Lower lobe of right lung (tissue), 2 donors: ENCODE data around the gene GJD3. TPM values are rescaled to one million over a fixed set of nuclear protein-coding genes. Genes with fewer than 3 reads are reported as not detected.

ENCODE experiments used
- ATAC-seq, 2 donors: fragments of 200-7000 bp; cut with Tn5 transposase; one replicate each; pipeline ENCODE4 v1.9.1; 2020 to 2022; ENCODE audit warnings: mild to moderate bottlenecking in 2 of 2, moderate library complexity in 2 of 2
- DNase-seq: peaks from one replicate; pipeline ENCODE4 v3.0.0-alpha.2; 2020
- H3K27ac ChIP-seq: fragments of 200-600 bp; one replicate; pipeline ENCODE4 v1.8.0; 2022
- H3K27me3 ChIP-seq: fragments of 200-600 bp; one replicate; pipeline ENCODE4 v1.8.0; 2022; ENCODE audit warnings: low read depth
- H3K36me3 ChIP-seq: fragments of 200-600 bp; one replicate; pipeline ENCODE4 v1.8.0; 2022; ENCODE audit warnings: mild to moderate bottlenecking
- H3K4me1 ChIP-seq: fragments of 200-600 bp; one replicate; pipeline ENCODE4 v1.8.0; 2022
- H3K4me3 ChIP-seq: fragments of 200-600 bp; one replicate; pipeline ENCODE4 v1.8.0; 2022; ENCODE audit warnings: mild to moderate bottlenecking
- H3K9me3 ChIP-seq: fragments of 200-600 bp; one replicate; pipeline ENCODE4 v1.8.0; 2022
- intact Hi-C: fragments of 100-400 bp; cut with DNase I; formaldehyde crosslinking; loops from one replicate; pipeline ENCODE4 v1.11.0; 2022
- total RNA-seq: library from RNA; stranded (reverse); fragmentation: NEBNext Ultra II Directional; extraction: Animal tissue kit (Norgen Biotek cat#: 25700); gene quantifications from one replicate; pipeline ENCODE4 v1.2.1, GENCODE V29; 2021
- TF ChIP-seq, protein P1 (sequence below): fragments of 200-600 bp; IDR thresholded peaks from one replicate; pipeline ENCODE4 v1.8.0; 2022; ENCODE audit warnings: antibody characterized with exemption, mild to moderate bottlenecking
- donor health status: DM: no; HTN: yes; CAD: no; lungs with severe emphysema.

GJD3 gene
- total RNA-seq, 1 donor from 2014 or later: 3.1 TPM

DNA sequence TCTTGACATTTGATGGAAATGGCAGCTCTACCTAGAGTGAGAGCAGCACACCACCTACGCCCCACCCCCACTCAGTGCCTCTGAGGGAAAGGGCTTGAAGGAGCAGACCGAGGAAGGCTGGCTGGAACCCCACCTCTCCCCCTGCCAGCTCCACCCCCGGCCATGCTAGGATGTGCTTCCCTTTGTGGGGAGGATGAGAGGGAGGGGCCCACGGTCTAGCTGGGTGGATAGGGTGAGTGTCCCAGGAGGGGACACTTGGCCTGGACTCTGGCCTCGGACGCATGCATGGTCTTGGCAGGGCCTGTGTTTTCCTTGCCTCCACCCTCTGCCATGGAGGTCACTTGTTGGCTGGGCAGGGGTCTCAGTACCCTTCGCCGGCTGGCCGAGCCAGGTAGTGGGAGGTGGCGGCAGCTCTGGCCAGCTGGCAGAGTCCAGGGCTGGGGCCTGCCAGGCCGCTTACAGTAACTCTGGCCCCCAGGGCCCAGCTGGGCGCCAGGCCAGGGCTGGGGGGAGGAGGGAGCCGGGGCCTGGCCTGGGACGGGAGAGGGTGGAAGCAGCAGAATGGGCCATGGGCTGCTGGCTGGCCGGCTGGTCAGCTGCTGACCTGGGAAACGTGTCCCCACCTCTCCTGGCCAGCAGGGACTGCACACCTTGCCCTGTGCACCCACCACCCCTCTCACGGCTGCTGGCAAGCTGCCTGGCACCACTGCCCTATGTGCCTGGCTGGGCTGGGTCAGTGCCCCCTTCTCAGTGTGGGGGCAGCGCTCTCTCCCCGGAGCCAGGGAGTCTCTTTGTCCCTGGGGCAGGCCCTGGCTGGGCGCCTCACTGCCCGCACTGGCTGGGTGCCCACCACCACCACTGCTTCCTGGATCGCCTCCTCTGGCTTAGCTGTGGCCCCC is 32.5 kb downstream of the GJD3 start:
- Histone ChIP-seq H3K27me3 (no peaks in the 10 kb centered on the region), H3K9me3 (no peaks in the 10 kb centered on the region), H3K4me1 (peaks cover 100% of the 10 kb centered on the region), H3K27ac (peak overlapping the region; percentile 96), H3K4me3 (peak overlapping the region; percentile 26), H3K36me3 (peaks cover 14% of the 10 kb centered on the region)
- intact Hi-C loops: no loop called here
- DNase-seq: peak; percentile 92
- TF ChIP-seq, protein P1, sequence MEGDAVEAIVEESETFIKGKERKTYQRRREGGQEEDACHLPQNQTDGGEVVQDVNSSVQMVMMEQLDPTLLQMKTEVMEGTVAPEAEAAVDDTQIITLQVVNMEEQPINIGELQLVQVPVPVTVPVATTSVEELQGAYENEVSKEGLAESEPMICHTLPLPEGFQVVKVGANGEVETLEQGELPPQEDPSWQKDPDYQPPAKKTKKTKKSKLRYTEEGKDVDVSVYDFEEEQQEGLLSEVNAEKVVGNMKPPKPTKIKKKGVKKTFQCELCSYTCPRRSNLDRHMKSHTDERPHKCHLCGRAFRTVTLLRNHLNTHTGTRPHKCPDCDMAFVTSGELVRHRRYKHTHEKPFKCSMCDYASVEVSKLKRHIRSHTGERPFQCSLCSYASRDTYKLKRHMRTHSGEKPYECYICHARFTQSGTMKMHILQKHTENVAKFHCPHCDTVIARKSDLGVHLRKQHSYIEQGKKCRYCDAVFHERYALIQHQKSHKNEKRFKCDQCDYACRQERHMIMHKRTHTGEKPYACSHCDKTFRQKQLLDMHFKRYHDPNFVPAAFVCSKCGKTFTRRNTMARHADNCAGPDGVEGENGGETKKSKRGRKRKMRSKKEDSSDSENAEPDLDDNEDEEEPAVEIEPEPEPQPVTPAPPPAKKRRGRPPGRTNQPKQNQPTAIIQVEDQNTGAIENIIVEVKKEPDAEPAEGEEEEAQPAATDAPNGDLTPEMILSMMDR: no peak
- ATAC-seq: peak; percentile 81 to 82

DNA sequence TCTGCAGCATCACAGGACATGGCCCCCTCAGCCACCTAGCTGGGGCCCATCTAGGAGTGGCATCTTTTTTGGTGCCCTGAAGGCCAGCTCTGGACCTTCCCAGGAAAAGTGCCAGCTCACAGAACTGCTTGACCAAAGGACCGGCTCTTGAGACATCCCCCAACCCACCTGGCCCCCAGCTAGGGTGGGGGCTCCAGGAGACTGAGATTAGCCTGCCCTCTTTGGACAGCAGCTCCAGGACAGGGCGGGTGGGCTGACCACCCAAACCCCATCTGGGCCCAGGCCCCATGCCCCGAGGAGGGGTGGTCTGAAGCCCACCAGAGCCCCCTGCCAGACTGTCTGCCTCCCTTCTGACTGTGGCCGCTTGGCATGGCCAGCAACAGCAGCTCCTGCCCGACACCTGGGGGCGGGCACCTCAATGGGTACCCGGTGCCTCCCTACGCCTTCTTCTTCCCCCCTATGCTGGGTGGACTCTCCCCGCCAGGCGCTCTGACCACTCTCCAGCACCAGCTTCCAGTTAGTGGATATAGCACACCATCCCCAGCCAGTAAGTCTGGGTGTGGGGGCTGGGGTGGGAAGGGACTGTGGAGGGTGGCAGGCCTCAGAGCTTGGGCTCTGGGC is 33.6 kb downstream of the GJD3 start:
- no peaks in the 10 kb centered on the region for H3K27me3 ChIP-seq
- H3K27ac ChIP-seq: peak overlapping the region; percentile 96
- no peak for ATAC-seq
- intact Hi-C loops: no loop called here
- TF ChIP-seq, protein P1: no peak
- H3K36me3 ChIP-seq: peaks cover 14% of the 10 kb centered on the region
- H3K4me1 ChIP-seq: peaks cover 100% of the 10 kb centered on the region
- DNase-seq: no peak
- H3K9me3 ChIP-seq: no peaks in the 10 kb centered on the region
- H3K4me3 ChIP-seq: peak overlapping the region; percentile 27

DNA sequence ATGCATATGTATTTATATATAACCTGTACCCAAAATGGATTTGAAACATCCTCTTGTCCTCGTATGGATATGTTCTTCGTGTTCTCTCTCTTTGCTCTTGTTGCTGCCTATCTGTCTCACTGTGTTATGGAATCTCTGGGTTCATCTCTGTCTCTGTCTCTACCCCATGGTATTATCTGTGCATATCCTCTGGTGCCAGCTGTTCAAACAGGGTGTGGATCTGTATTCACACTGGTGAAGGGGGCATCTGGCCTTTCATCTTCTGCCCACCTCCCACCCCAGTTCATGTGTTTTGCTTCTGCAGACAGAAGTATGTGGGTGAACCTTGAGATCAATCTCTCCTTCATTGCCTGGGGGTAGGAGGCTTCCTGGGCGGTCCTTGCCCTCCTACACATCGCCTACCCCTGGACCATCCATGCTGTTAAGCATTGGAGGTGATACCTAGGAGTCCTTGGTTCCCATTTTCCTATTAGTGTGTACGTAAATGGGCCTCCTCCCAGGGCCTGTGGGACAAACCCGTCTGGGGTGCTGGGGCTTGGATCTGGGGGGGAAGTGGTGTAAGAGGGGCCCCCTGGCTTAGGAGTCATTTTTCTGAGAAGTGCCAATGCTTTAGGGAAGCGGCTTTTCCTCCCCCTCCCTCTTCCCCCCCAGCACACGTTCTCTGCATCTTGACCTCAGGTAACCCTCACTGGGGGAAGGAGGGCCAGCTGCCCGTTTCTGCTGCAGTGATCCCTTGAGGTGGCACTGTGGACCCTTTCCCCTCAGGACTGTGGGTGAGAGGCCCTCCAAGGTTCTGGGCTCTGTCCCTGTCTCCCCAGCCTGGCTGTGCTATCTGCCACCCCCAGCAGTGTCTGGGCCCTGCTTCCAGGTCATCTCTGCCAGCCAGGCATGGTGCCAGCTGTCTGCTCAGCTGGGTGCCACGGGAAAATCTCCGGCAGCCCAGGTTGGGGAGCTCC is 34.4 kb downstream of the GJD3 start:
- H3K9me3 ChIP-seq: no peaks in the 10 kb centered on the region
- peak overlapping the region; percentile 27 for H3K4me3 ChIP-seq
- H3K27me3 ChIP-seq: no peaks in the 10 kb centered on the region
- H3K4me1 ChIP-seq: peaks cover 100% of the 10 kb centered on the region
- intact Hi-C loops: no loop called here
- peak overlapping the region; percentile 96 for H3K27ac ChIP-seq
- peaks cover 14% of the 10 kb centered on the region for H3K36me3 ChIP-seq
- ATAC-seq (peak; percentile 40 to 55), DNase-seq (peak; percentile 76)
- TF ChIP-seq, protein P1: no peak

DNA sequence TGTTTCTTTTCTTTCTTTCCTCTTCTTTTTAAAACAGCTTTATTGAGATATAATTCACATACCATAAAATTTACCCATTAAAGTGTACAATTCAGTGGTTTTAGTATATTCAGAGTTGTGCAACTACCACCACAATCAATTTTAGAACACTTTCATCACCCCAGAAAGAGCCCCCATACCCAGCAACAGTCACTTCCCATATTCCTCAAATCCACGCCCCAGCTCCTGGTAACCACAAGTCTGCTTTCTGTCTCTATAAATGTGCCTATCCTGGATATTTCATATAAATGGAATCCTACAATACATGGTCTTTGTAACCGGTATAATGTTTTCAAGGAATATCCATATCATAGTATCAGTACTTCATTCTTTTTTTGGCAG is 36.2 kb downstream of the GJD3 start:
- intact Hi-C loops: no loop called here
- Histone ChIP-seq H3K36me3 (peaks cover 14% of the 10 kb centered on the region), H3K4me3 (no peak overlapping the region), H3K27me3 (no peaks in the 10 kb centered on the region), H3K27ac (peak overlapping the region; percentile 96), H3K9me3 (no peaks in the 10 kb centered on the region), H3K4me1 (peaks cover 100% of the 10 kb centered on the region)
- DNase-seq (no peak), ATAC-seq (no peak)
- TF ChIP-seq, protein P1: no peak

DNA sequence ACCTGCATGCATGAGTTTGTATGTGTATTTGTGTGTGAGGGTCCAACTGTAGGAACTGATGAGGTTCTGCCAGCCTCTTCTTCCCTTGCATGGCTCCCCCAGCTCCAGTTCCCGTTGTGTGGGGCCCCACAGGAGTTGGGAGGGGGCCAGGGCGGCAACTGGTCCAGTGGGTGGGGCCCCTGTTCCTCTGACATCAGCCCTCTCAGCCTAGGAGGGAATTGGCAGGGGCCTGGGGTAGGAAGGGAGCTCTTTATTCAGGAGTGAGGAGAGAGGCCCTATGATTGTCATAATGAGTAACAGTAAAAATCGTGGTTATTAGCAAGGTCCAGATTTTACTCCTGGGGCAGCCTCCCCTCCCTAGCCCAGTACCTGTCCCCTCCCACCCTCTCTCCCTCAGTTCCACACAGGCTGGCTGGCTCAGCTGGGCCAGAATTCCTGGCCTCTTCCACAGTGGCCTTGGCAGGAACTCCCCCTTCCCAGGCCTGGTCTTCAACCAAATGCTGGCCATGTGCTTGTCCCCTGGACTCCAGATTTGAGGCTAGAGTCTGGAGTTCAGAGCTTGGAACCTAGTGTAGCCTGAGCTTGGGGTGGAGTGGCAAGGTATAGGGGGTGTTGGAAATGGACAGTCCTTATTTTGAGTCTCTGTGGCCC is 36.7 kb downstream of the GJD3 start:
- ATAC-seq: no peak
- Histone ChIP-seq H3K4me3 (no peak overlapping the region), H3K27me3 (no peaks in the 10 kb centered on the region), H3K36me3 (peaks cover 14% of the 10 kb centered on the region), H3K9me3 (no peaks in the 10 kb centered on the region), H3K4me1 (peaks cover 100% of the 10 kb centered on the region), H3K27ac (peak overlapping the region; percentile 96)
- intact Hi-C loops: no loop called here
- TF ChIP-seq, protein P1: no peak
- DNase-seq: peak; percentile 54
